Measurements from ENCODE around the gene RCCD1.

The RCCD1 gene

GRCh38 chr15:90934949-90935751 is 19.5 kb upstream of the RCCD1 start, which contains the start of gene UNC45A (continued):
- TF ChIP-seq KLF16 (tag by site-specific recombination; IDR thresholded peaks at IDR 0.05) (peak; percentile 88; the same call in 1 of the 2 replicates), ZFHX2 (tag by site-specific recombination; conservative IDR thresholded peaks at IDR 0.05) (peak; percentile 60), ZBTB17 (tag by site-specific recombination; IDR thresholded peaks at IDR 0.05) (peak; percentile 70), ZNF398 (tag by site-specific recombination; IDR thresholded peaks at IDR 0.05) (peak; percentile 98), ZBTB10 (tag by site-specific recombination; IDR thresholded peaks at IDR 0.05) (peak; percentile 65), ZBTB1 (tag by site-specific recombination; IDR thresholded peaks at IDR 0.05) (0 out of 2 replicates have a peak, but pooled peaks have one; percentile 11), BCL11A (tag by site-specific recombination; IDR thresholded peaks at IDR 0.05; ENCODE audit: low read depth) (0 out of 2 replicates have a peak, but pooled peaks have one; percentile 17), KLF8 (tag by site-specific recombination; IDR thresholded peaks at IDR 0.05) (peak; percentile 88), CTCF (tag by site-specific recombination; IDR thresholded peaks at IDR 0.05) (peak; percentile 57), MYNN (tag by site-specific recombination; IDR thresholded peaks at IDR 0.05; ENCODE audit: borderline replicate concordance) (no peak), ZNF324 (tag by site-specific recombination; IDR thresholded peaks at IDR 0.05) (no peak), ZBTB8A (tag by site-specific recombination; IDR thresholded peaks at IDR 0.05) (peak; percentile 89), SP7 (tag by site-specific recombination; IDR thresholded peaks at IDR 0.05) (0 out of 2 replicates have a peak, but pooled peaks have one; percentile 39), KLF9 (tag by site-specific recombination; IDR thresholded peaks at IDR 0.05; ENCODE audit: low read depth) (peak; percentile 90), ZNF624 (tag by site-specific recombination; IDR thresholded peaks at IDR 0.05) (no peak), ATF2 (tag by site-specific recombination; IDR thresholded peaks at IDR 0.05; ENCODE audit: low read depth) (no peak), ZNF335 (tag by site-specific recombination; conservative IDR thresholded peaks at IDR 0.05) (peak; percentile 97), ZXDB (tag by site-specific recombination; IDR thresholded peaks at IDR 0.05) (peak; percentile 86), MEIS1 (CRISPR knock-in tag; IDR thresholded peaks at IDR 0.05; ENCODE audit: borderline replicate concordance) (no peak)

All from HEK293 (cell line).